Choroid plexus epithelial cell (primary cell): Measurements from ENCODE around the gene RASGRF2.
"Not testable (repeated sequence)": the region's sequence is repeated elsewhere in the genome, so short reads cannot be mapped to it uniquely, and the experiment has no call there.

Experiments
- DNase-seq: peaks from one replicate; pipeline ENCODE4 v3.0.0-alpha.2; 2010; ENCODE audit warnings: low read depth
- H3K4me3 ChIP-seq: 2 replicates; pipeline ENCODE4 v1.5.1; 2011; ENCODE audit warnings: low read depth, mild to moderate bottlenecking, control low read depth, low read length, moderate library complexity
- TF ChIP-seq, protein P1 (sequence below): conservative IDR thresholded peaks from 2 replicates; pipeline ENCODE4 v1.5.1; 2011; ENCODE audit warnings: low read depth, mild to moderate bottlenecking, control low read depth, inconsistent platforms, low read length, moderate library complexity

RASGRF2 gene

DNA sequence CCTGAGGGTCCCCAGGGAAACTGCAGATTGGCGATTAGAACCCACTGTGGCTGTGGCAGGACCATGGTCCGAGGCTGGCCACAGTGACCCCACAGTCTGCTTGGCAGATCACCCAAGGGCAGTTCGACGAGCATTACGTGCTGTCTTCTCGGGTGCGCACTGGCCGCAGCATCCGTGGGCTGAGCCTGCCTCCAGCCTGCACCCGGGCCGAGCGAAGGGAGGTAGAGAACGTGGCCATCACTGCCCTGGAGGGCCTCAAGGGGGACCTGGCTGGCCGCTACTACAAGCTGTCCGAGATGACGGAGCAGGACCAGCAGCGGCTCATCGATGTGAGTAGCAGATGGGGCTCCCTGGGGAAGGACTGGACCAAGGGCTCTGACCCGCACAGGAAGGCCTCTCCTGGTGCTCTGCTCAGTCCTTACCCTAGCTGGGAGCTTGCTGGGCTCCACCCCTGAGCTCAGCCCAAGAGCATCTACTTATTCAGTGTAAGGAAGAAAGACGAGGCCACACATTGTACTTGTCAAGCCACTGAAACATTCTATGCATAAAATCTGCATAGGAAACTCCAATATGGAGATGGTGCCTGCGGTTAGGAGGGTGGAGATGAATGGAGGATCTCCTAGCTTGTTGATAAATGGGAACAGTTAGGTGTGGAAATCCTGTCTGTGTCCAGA, 294.9 kb downstream of the RASGRF2 start:
- DNase-seq = no peak
- H3K4me3 ChIP-seq = no peak overlapping the region
- TF ChIP-seq, protein P1, sequence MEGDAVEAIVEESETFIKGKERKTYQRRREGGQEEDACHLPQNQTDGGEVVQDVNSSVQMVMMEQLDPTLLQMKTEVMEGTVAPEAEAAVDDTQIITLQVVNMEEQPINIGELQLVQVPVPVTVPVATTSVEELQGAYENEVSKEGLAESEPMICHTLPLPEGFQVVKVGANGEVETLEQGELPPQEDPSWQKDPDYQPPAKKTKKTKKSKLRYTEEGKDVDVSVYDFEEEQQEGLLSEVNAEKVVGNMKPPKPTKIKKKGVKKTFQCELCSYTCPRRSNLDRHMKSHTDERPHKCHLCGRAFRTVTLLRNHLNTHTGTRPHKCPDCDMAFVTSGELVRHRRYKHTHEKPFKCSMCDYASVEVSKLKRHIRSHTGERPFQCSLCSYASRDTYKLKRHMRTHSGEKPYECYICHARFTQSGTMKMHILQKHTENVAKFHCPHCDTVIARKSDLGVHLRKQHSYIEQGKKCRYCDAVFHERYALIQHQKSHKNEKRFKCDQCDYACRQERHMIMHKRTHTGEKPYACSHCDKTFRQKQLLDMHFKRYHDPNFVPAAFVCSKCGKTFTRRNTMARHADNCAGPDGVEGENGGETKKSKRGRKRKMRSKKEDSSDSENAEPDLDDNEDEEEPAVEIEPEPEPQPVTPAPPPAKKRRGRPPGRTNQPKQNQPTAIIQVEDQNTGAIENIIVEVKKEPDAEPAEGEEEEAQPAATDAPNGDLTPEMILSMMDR = no peak

- no peak for DNase-seq
- no peak overlapping the region for H3K4me3 ChIP-seq
- TF ChIP-seq, protein P1 = no peak
Observed at GRCh38 chr5:81256766-81257165, 296.6 kb downstream of the RASGRF2 start.

DNA sequence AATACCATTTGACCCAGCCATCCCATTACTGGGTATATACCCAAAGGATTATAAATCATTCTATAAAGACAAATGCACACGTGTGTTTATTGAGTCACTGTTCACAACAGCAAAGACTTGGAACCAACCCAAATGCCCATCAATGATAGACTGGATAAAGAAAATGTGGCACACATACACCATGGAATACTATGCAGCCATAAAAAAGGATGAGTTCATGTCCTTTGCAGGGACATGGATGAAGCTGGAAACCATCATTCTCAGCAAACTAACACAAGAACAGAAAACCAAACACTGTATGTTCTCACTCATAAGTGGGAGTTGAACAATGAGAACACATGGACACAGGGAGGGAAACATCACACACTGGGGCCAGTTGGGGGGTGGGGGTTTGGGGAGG, 302.6 kb downstream of the RASGRF2 start:
- H3K4me3 ChIP-seq, DNase-seq: not testable (repeated sequence)

- H3K4me3 ChIP-seq = no peak overlapping the region
- TF ChIP-seq, protein P1 = no peak
- DNase-seq = peak; percentile 39
Observed at GRCh38 chr5:81265101-81265500, 304.9 kb downstream of the RASGRF2 start.

DNA sequence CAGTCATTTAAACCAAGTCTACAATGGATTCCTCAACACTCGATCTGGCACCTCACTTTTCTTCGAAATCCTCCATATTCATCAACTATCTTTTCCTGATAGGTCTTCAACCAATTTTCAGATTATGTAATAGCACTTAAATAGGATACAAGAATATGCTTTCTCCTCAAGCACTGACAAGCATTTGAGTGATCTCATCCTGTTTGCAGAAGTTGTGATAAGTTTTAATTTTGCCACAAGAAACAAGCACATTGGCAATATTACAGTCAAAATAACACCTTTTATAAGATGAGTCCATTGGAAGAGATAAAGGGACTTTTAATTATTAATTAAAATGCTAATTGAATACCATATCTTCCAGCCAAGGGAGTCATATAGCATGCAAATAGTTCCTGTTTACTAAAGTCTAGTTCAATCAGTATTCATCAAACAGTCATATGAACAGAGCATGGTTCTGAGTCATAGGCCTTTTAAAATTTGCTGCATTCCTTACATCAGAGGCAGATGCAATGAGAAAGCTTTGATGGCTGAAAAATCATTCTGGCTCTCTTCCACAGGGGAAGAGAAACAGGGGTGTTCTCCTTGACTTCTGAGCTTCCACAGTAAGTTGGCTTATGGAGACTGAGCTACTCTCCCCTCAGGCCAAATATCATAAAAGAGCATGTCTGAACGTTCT, 308.5 kb downstream of the RASGRF2 start:
- H3K4me3 ChIP-seq = no peak overlapping the region
- TF ChIP-seq, protein P1 = no peak
- peak; percentile 94 for DNase-seq

DNA sequence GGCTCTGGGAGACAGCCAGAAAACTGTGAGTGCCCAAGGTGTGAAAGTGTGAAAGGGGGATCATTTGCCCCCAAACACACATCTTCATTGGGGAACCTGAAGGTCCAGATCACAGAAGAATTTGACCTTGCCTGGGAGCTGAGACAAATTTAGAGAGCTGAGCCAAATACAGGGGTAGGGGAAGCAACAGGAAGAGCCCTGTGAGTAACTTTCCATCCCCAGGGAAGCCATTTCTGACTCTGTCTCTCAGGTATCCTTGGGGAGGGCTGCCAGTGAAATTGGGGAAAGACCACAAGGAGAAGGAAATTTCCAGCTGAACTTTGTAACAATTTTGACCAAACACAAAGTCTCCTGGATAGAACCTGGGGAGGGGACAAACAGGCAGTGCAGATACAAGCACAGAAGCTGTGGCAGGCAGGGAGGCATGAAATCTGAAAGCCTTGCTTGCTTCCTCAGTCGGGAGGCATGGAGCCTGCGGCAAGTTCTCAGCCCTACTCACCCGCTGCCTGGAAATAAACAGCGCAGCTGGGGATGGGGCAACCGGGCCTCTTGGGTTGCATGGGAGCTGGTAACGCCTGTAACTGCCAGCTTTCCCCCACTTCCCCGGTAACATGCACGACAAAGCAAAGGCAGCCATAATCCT, 309.7 kb downstream of the RASGRF2 start:
- TF ChIP-seq, protein P1 = no peak
- no peak overlapping the region for H3K4me3 ChIP-seq
- DNase-seq = no peak

DNA sequence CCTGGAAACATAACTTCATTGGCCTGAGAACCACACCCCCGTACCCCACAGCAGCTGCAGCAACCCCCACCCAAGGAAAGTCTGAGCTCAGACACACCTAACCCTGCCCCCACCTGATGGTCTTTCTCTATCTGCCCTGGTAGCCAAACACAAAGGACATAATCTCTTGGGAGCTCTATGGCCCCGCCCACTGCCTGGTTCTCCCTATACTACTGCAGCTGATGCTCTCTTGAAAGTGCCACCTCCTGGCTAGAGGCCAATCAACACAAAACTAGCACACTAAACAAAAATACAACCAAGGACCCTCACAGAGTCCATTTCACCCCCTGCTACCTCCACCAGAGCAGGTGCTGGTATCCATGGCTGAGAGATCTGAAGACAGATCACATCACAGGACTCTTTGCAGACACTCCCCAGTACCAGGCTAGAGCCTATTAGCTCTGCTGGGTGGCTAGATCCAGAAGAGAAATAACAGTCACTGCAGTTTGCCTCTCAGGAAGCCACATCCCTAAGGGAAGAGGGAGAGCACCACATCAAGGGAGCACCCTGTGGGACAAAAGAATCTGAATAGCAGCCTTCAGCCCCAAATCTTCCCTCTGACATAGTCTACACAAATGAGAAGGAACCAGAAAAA, 310.3 kb downstream of the RASGRF2 start:
- DNase-seq, H3K4me3 ChIP-seq: not testable (repeated sequence)
